GM12878 (cell line): ENCODE data around the gene PHC3. TPM values are rescaled to one million over a fixed set of nuclear protein-coding genes. Genes with fewer than 3 reads are reported as not detected.

Experiments used
- ATAC-seq: fragments of 200-7000 bp; cut with Tn5 transposase; 3 replicates; pipeline ENCODE4 v1.9.1; 2020; ENCODE audit warnings: mild to moderate bottlenecking, moderate library complexity
- BruUV-seq: library from RNA; stranded (reverse); fragments of 400-500 nt; replicated peaks from 2 replicates; lab custom pipeline; 2021; lab: Mats Ljungman, UMichigan
- CTCF ChIA-PET: fragments of 300-600 bp; sonication (Branson Sonifier 250); formaldehyde crosslinking; extraction: SDS; loops from one replicate; lab custom pipeline; 2021; ENCODE audit warnings: inconsistent platforms; lab: Yijun Ruan, JAX
- POLR2A ChIA-PET: fragments of 350-600 bp; formaldehyde crosslinking; extraction: SDS; loops from one replicate; lab custom pipeline; 2021; ENCODE audit warnings: inconsistent platforms; lab: Charles Lee
- RAD21 ChIA-PET: fragments of 300-600 bp; sonication (Branson Sonifier 250); formaldehyde crosslinking; loops from one replicate; lab custom pipeline; 2023; ENCODE audit warnings: antibody characterized with exemption; ENCODE audit not compliant: unreplicated experiment; lab: Charles Lee
- SMC1A ChIA-PET: fragments of 300-600 bp; sonication (Branson Sonifier 250); formaldehyde crosslinking; loops from one replicate; lab custom pipeline; 2023; ENCODE audit not compliant: unreplicated experiment, uncharacterized antibody; lab: Charles Lee
- DNase-seq: peaks from one replicate; pipeline ENCODE4 v3.0.0-alpha.2; 2011; ENCODE audit warnings: low read depth, low spot score
- FAIRE-seq: peaks from 3 replicates; lab custom pipeline; 2011; peaks lifted over from hg19 to GRCh38; lab: Jason Lieb, UNC
- H2AFZ ChIP-seq: 2 replicates; pipeline ENCODE4 v1.6.0; 2011; ENCODE audit warnings: low read depth, low read length, control low read depth; ENCODE audit not compliant: control insufficient read depth
- H3K27ac ChIP-seq: 2 replicates; pipeline ENCODE4 v1.5.1; 2011; ENCODE audit warnings: control low read depth; ENCODE audit not compliant: control insufficient read depth, insufficient read depth
- H3K27me3 ChIP-seq, 2 experiments: replicated peaks in 1 of 2; 2 replicates each; pipeline versions ENCODE4 v1.6.0 to v1.6.1; 2011; ENCODE audit warnings: low read length in 1 of 2; ENCODE audit not compliant: control insufficient read depth in 2 of 2, insufficient read depth in 2 of 2
- H3K36me3 ChIP-seq, 2 experiments: 2 replicates each; pipeline ENCODE4 v1.5.1; 2011; ENCODE audit warnings: low read length in 1 of 2; ENCODE audit not compliant: control insufficient read depth in 2 of 2, insufficient read depth in 2 of 2
- H3K4me1 ChIP-seq: 2 replicates; pipeline ENCODE4 v1.6.1; 2011; ENCODE audit warnings: mild to moderate bottlenecking, low read length, moderate library complexity, mixed read lengths; ENCODE audit not compliant: control insufficient read depth, insufficient read depth
- H3K4me2 ChIP-seq: 2 replicates; pipeline ENCODE4 v1.6.0; 2011; ENCODE audit warnings: control low read depth; ENCODE audit not compliant: control insufficient read depth, insufficient read depth
- H3K4me3 ChIP-seq: fragments of 200-600 bp; sonication (generic); 2 replicates; pipeline ENCODE4 v1.5.1; 2016
- H3K79me2 ChIP-seq: 2 replicates; pipeline ENCODE4 v1.6.0; 2011; ENCODE audit warnings: low read length; ENCODE audit not compliant: control insufficient read depth, insufficient read depth
- H3K9ac ChIP-seq: 2 replicates; pipeline ENCODE4 v1.8.0; 2011; ENCODE audit warnings: low read length, control low read depth, mixed read lengths; ENCODE audit not compliant: control insufficient read depth, insufficient read depth
- H3K9me3 ChIP-seq: replicated peaks from 3 replicates; pipeline ENCODE4 v1.5.1; 2011; ENCODE audit warnings: mild to moderate bottlenecking, low read length; ENCODE audit not compliant: control insufficient read depth, insufficient read depth
- H4K20me1 ChIP-seq: 2 replicates; pipeline ENCODE4 v1.6.0; 2011; ENCODE audit not compliant: control insufficient read depth, insufficient read depth
- ASH2L ChIP-seq: fragments of 300-600, 200-600 bp; sonication (generic); IDR thresholded peaks from 2 replicates; pipeline ENCODE4 v1.6.1; 2017; ENCODE audit warnings: low read depth, mild to moderate bottlenecking, borderline replicate concordance
- BCL11A ChIP-seq: IDR thresholded peaks from 2 replicates; pipeline ENCODE4 v1.6.1; 2011; ENCODE audit warnings: low read depth, low read length
- CHD4 ChIP-seq: fragments of 200-600 bp; sonication (generic); IDR thresholded peaks from 2 replicates; pipeline ENCODE4 v1.6.1; 2016; ENCODE audit warnings: mild to moderate bottlenecking
- FOS ChIP-seq: IDR thresholded peaks from 3 replicates; pipeline ENCODE4 v1.6.1; 2011; ENCODE audit warnings: borderline replicate concordance; ENCODE audit not compliant: insufficient read length; ENCODE audit errors: extremely low read depth
- GABPA ChIP-seq: IDR thresholded peaks from 2 replicates; pipeline ENCODE4 v1.6.1; 2014; ENCODE audit warnings: antibody characterized with exemption, low read depth, mild to moderate bottlenecking, inconsistent platforms
- HSF1 ChIP-seq: fragments of 150-350 bp; IDR thresholded peaks from 2 replicates; pipeline ENCODE4 v1.6.1; 2014; ENCODE audit warnings: mild to moderate bottlenecking, low read depth, low read length
- MTA3 ChIP-seq: IDR thresholded peaks from 2 replicates; pipeline ENCODE4 v1.6.1; 2012; ENCODE audit warnings: low read length, inconsistent platforms, borderline replicate concordance
- POU2F2 ChIP-seq: IDR thresholded peaks from 3 replicates; pipeline ENCODE4 v1.6.1; 2011; ENCODE audit warnings: low read depth, mild to moderate bottlenecking, low read length, borderline replicate concordance
- REST ChIP-seq: IDR thresholded peaks from 2 replicates; pipeline ENCODE4 v1.6.1; 2012; ENCODE audit warnings: mild to moderate bottlenecking, low read depth, low read length
- RUNX3 ChIP-seq: IDR thresholded peaks from 2 replicates; pipeline ENCODE4 v1.6.1; 2012; ENCODE audit warnings: low read length, inconsistent platforms
- SIX5 ChIP-seq: IDR thresholded peaks from 2 replicates; pipeline ENCODE4 v1.6.1; 2011; ENCODE audit warnings: mild to moderate bottlenecking, low read depth, low read length, moderate library complexity; ENCODE audit not compliant: severe bottlenecking
- SMC3 ChIP-seq: IDR thresholded peaks from 2 replicates; pipeline ENCODE4 v1.6.1; 2011; ENCODE audit warnings: low read length, improper control_type of control experiment, borderline replicate concordance
- STAT1 ChIP-seq: fragments of 450-650 bp; conservative IDR thresholded peaks from 2 replicates; pipeline ENCODE4 v1.6.1; 2014; ENCODE audit warnings: antibody characterized with exemption, mild to moderate bottlenecking
- SUZ12 ChIP-seq: fragments of 200-600 bp; sonication (generic); IDR thresholded peaks from one replicate; pipeline ENCODE4 v1.6.1; 2018; ENCODE audit warnings: antibody characterized with exemption, mild to moderate bottlenecking; ENCODE audit not compliant: unreplicated experiment
- TCF7 ChIP-seq: IDR thresholded peaks from 2 replicates; pipeline ENCODE4 v1.6.1; 2014; ENCODE audit warnings: antibody characterized with exemption, borderline replicate concordance
- ZNF274 ChIP-seq: IDR thresholded peaks from one replicate; pipeline ENCODE4 v1.8.0; 2011; ENCODE audit not compliant: insufficient read length, insufficient read depth
- whole genome bisulfite sequencing: methylation state at CpG from one replicate; pipeline ENCODE4 v1.1.6; 2016; ENCODE audit warnings: low lambda C conversion rate; ENCODE audit not compliant: insufficient replicate concordance, insufficient coverage; ENCODE audit errors: missing lambda C conversion rate; 5-methylcytosine and 5-hydroxymethylcytosine counted together
- in situ Hi-C: fragments of 300-500 bp; cut with MboI; formaldehyde crosslinking; loops from 9 replicates; pipeline ENCODE4 v1.14.3; 2018; ENCODE audit warnings: mixed read lengths
- intact Hi-C: fragments of 100-400 bp; cut with micrococcal nuclease; formaldehyde crosslinking; loops from one replicate; pipeline ENCODE4 v1.14.2; 2022; ENCODE audit not compliant: unreplicated experiment
- polyA plus RNA-seq, 11 experiments: library from polyadenylated mRNA; depleted of rRNA in 4 of 11; unstranded in 6 of 11; stranded (reverse) in 5 of 11; fragments of >200 nt; fragmentation: Nextera tagmentation in 4 of 11; fragmentation: Illumina TruSeq in 1 of 11; extraction: Ambion mirVana in 4 of 11; extraction: Trizol in 1 of 11; gene quantifications; 1 replicate in 1 of 11; 2 replicates in 10 of 11; pipeline versions ENCODE4 v1.2.1 to v1.2.3, GENCODE V29; 2011 to 2016; ENCODE audit warnings: inconsistent platforms in 2 of 11, missing spikeins in 2 of 11, low read depth in 1 of 11
- total RNA-seq, 4 experiments: library from RNA; depleted of rRNA in 3 of 4; stranded (reverse); fragments of >200 nt in 3 of 4; fragmentation: Illumina TruSeq in 1 of 4; extraction: Trizol in 1 of 4; gene quantifications; 2 replicates each; pipeline versions ENCODE4 v1.2.1 to v1.2.3, GENCODE V29; 2013 to 2021

PHC3 gene
- total and polyA plus RNA-seq, 10 of the 15 experiments (the other 5 are each of a cell fraction or from before 2014, with no cell fraction given) = 3.3 to 62.3 (median 22.1) TPM

- no peak for TF ChIP-seq REST
- TF ChIP-seq SIX5 = no peak
- TF ChIP-seq ASH2L = no peak
- no peak for TF ChIP-seq ZNF274
- no peak for TF ChIP-seq SMC3
Measured at GRCh38 chr3:170220871-170221270, 39.3 kb upstream of the PHC3 start (continued).

GRCh38 chr3:170219850-170220249 lies 38.3 kb upstream of the PHC3 start:
- Histone ChIP-seq H3K4me2 (no peak overlapping the region), H3K4me3 (no peak overlapping the region), H3K27ac (no peak overlapping the region), H3K79me2 (peaks cover 11% of the 10 kb centered on the region), H2AFZ (no peak overlapping the region), H3K27me3 (no peaks in the 10 kb centered on the region), H3K4me1 (no peaks in the 10 kb centered on the region), H3K9ac (no peak overlapping the region), H3K9me3 (no peaks in the 10 kb centered on the region), H4K20me1 (no peaks in the 10 kb centered on the region), H3K36me3 (no peaks in the 10 kb centered on the region)
- ATAC-seq (no peak), DNase-seq (no peak), FAIRE-seq (no peak)
- POLR2A ChIA-PET = no interaction called here
- 0% methylated on average over 1 of the region's 1 CpG for WGBS
- BruUV-seq = no TSS peak
- CTCF ChIA-PET = no interaction called here
- intact Hi-C loops = loop anchor here (5.0 kb wide), 1 partner anchor 37 kb away; no protein-coding TSS in a partner anchor
- in situ Hi-C loops = no loop called here
- no peak for TF ChIP-seq HSF1
- TF ChIP-seq MTA3 = no peak
- TF ChIP-seq CHD4 = no peak
- no peak for TF ChIP-seq REST
- TF ChIP-seq BCL11A = no peak
- TF ChIP-seq POU2F2 = no peak
- no peak for TF ChIP-seq FOS
- TF ChIP-seq RUNX3 = no peak
- TF ChIP-seq GABPA = no peak
- TF ChIP-seq SUZ12 = no peak
- TF ChIP-seq TCF7 = no peak
- no peak for TF ChIP-seq STAT1
- RAD21 ChIA-PET = no interaction called here
- SMC1A ChIA-PET = no interaction called here
